ENCODE measurements around the gene PIK3C2G. TPM values are rescaled to one million over a fixed set of nuclear protein-coding genes. Genes with fewer than 3 reads are reported as not detected.
"Not testable (repeated sequence)": the region's sequence is repeated elsewhere in the genome, so short reads cannot be mapped to it uniquely, and the experiment has no call there.

PIK3C2G gene
- total RNA-seq, 2 experiments from 2014 or later, result not detected

DNA sequence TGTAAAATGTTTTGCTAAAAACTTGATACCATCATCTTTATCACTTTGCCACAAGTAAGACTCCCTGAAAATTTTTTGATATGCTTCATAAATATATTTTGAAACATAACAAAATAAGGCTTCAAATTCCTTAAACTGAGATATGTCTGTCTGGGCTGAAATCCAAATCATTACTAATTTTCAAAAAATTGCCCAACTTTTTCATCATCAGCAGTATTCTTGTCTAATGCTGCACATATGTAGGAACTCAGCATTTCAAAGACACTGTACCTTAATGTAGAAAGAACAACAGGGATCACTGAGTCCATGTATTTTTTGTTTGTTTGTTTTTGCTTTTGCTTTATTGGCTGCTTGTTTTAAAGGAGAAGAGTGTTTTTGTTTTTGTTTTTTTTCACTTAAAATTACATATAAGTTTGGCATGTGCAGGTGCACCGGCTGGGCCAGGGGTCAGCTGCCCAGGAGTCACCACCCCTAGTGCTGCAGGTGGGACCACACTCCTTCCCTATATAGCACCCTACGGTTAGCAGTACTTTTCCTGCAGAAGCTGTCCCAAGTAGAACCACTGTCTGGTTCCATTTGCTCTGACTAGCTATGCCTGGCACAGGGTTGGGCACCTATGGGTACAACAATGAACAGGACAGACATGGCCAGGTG lies 231.2 kb downstream of the PIK3C2G start:
- CTCF ChIA-PET, result no interaction called here
- ATAC-seq, result no peak

DNA sequence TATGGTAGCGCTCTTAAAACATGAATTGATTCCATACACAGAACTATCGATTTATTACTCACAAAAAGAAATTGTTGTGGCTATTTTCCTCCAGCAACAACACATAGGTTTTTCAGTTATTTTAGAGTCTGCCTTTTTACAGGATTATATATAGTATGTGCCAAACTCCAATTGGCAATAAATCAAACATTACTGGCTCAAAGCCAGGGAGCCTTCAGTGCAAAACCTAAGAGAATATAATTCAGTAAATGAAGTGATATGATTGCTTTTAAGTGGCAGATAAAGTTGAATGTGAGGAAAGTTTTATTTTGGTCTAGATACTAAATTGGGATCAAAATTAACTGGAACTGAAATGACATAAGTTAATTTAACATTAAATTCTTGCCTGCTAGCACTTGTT lies 234.8 kb downstream of the PIK3C2G start:
- no peaks in the 10 kb centered on the region for H3K36me3 Mint-ChIP-seq
- H3K4me3 Mint-ChIP-seq, result no peak overlapping the region
- DNase-seq, result no peak

More for the DNA sequence above, 231.2 kb downstream of the PIK3C2G start:
- no peaks in the 10 kb centered on the region for H3K36me3 Mint-ChIP-seq
- peaks cover 2% of the 10 kb centered on the region for H3K9me3 Mint-ChIP-seq (ENCODE audit: low read depth)
- no peak overlapping the region for H3K27ac Mint-ChIP-seq
- no peak overlapping the region for H3K4me3 Mint-ChIP-seq
- no peak for DNase-seq
- H3K27me3 Mint-ChIP-seq, result no peaks in the 10 kb centered on the region
- no peaks in the 10 kb centered on the region for H3K4me1 Mint-ChIP-seq

DNA sequence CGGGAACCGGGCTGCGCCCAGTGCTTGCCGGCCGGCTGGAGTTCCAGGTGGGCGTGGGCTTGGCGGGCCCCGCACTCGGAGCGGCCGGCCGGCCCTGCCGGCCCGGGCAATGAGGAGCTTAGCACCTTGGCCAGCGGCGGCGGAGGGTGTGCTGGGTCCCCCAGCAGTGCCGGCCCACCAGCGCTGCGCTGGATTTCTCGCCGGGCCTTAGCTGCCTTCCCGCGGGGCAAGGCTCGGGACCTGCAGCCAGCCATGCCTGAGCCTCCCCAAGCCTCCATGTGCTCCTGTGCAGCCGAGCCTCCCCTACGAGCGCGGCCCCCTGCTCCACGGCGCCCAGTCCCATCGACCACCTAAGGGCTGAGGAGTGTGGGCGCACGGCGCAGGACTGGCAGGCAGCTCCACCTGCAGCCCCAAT lies 238.8 kb downstream of the PIK3C2G start:
- CTCF ChIA-PET; H3K27ac Mint-ChIP-seq; H3K36me3 Mint-ChIP-seq; ATAC-seq; H3K4me3 Mint-ChIP-seq; H3K27me3 Mint-ChIP-seq; H3K9me3 Mint-ChIP-seq (ENCODE audit: low read depth); H3K4me1 Mint-ChIP-seq; DNase-seq: not testable (repeated sequence)

More for the DNA sequence above, 234.8 kb downstream of the PIK3C2G start:
- ATAC-seq, result no peak
- Mint-ChIP-seq H3K27ac (no peak overlapping the region), H3K4me1 (no peaks in the 10 kb centered on the region), H3K9me3 (ENCODE audit: low read depth) (peaks cover 6% of the 10 kb centered on the region), H3K27me3 (no peaks in the 10 kb centered on the region)
- CTCF ChIA-PET, result no interaction called here

DNA sequence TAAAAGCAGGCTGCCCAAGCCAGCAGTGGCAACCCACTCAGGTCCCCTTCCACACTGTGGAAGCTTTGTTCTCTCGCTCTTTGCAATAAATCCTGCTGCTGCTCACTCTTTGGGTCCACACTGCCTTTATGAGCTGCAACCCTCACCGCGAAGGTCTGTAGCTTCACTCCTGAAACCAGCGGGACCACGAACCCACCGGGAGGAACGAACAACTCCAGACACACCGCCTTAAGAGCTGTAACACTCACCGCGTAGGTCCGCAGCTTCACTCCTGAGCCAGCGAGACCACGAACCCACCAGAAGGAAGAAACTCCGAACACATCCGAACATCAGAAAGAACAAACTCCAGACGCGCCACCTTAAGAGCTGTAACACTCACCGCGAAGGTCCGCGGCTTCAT lies 239.4 kb downstream of the PIK3C2G start:
- H3K36me3 Mint-ChIP-seq; H3K4me3 Mint-ChIP-seq; H3K4me1 Mint-ChIP-seq; CTCF ChIA-PET; ATAC-seq; H3K9me3 Mint-ChIP-seq (ENCODE audit: low read depth); H3K27ac Mint-ChIP-seq; H3K27me3 Mint-ChIP-seq; DNase-seq: not testable (repeated sequence)

DNA sequence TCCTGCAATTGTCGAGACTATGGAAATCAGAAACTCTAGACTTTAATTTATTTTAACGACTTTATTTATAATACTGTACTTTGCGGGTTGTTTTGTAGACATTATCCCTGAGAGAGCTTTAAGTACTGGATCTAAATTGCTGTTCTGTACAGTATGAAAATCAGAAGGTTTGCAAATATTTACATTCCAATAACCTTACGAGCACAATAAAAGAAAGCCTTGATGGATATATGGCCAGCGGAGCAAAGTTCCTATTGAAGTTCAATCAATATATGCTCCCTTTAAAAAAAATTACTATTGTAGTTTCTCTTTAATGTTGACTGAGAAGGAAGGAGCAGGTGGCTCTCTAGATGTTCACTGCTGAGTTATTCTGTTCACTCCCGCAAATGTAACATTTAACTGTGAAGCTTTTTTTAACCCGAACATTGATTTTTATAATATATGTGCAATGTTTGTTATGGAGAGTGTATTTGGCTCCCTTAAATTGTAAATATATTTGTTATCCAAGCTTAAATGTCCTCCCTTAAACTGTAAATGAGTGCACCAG lies 241.2 kb downstream of the PIK3C2G start:
- H3K4me1 Mint-ChIP-seq, result no peaks in the 10 kb centered on the region
- H3K9me3 Mint-ChIP-seq (ENCODE audit: low read depth), result peaks cover 8% of the 10 kb centered on the region
- CTCF ChIA-PET, result no interaction called here
- H3K27ac Mint-ChIP-seq, result no peak overlapping the region
- H3K4me3 Mint-ChIP-seq, result no peak overlapping the region
- no peaks in the 10 kb centered on the region for H3K27me3 Mint-ChIP-seq
- ATAC-seq (no peak), DNase-seq (no peak)
- H3K36me3 Mint-ChIP-seq, result no peaks in the 10 kb centered on the region

DNA sequence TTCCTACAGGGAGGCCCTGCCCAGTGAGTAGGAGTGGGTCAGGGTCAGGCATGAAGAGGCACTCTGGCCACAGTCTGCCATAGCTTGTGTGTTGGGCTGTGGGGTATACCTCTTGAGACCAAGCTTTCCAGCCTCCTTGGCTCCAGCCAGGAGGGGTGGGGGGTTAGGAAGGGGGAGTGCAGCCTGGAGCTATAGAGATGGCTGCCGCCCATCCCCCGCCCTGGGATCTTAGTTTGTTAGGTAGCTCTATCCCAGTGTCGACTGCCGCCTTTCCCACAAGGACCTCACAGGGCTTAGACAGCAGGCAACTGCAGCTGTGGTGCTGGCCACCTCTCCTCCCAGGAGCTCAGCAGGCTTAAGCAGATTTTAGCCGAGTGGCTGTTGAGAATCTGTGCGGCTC lies 260.1 kb downstream of the PIK3C2G start:
- ATAC-seq, result no peak
- Mint-ChIP-seq H3K9me3 (ENCODE audit: low read depth) (peaks cover 24% of the 10 kb centered on the region), H3K27ac (no peak overlapping the region), H3K4me3 (no peak overlapping the region), H3K27me3 (no peaks in the 10 kb centered on the region), H3K4me1 (no peaks in the 10 kb centered on the region), H3K36me3 (no peaks in the 10 kb centered on the region)
- CTCF ChIA-PET, result no interaction called here
- no peak for DNase-seq

DNA sequence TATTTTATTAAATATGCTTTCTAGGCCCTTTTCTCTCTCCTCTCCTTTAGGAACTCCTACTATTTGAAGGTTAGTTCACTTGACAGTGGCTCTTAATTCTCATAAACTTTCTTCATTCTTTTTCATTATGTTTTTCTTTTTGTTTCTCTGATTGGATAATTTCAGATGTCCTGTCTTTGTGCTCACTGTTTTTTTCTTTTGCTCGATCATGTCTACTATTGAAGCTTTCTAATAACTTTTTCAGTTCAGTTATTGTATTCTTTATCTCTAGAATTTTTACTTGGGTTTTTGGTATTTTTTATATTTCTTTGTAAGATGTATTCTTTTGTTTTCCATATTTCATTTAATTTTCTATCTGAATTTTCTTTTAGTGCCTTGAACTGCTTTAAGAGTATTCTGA lies 261.5 kb downstream of the PIK3C2G start:
- ATAC-seq (no peak), DNase-seq (no peak)
- H3K27me3 Mint-ChIP-seq, result no peaks in the 10 kb centered on the region
- CTCF ChIA-PET, result no interaction called here
- no peaks in the 10 kb centered on the region for H3K4me1 Mint-ChIP-seq
- H3K36me3 Mint-ChIP-seq, result no peaks in the 10 kb centered on the region
- peaks cover 22% of the 10 kb centered on the region for H3K9me3 Mint-ChIP-seq (ENCODE audit: low read depth)
- H3K4me3 Mint-ChIP-seq, result no peak overlapping the region
- H3K27ac Mint-ChIP-seq, result no peak overlapping the region

DNA sequence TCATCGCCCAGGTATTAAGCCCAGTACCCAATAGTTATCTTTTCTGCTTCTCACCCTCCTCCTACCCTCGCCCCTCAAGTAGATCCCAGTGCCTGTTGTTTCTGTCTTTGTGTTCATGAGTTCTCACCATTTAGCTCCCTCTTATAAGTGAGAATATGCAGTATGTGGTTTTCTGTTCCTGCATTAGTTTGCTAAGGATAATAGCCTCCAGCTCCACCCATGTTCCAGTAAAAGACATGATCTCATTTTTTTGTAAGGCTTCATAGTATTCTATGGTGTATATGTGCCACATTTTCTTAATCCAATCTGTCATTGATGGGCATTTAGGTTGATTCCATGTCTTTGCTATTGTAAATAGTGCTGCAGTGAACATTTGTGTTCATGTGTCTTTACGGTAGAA lies 281.2 kb downstream of the PIK3C2G start:
- H3K27ac Mint-ChIP-seq; CTCF ChIA-PET; DNase-seq; H3K36me3 Mint-ChIP-seq; H3K27me3 Mint-ChIP-seq; H3K4me1 Mint-ChIP-seq; H3K9me3 Mint-ChIP-seq (ENCODE audit: low read depth); H3K4me3 Mint-ChIP-seq; ATAC-seq: not testable (repeated sequence)

DNA sequence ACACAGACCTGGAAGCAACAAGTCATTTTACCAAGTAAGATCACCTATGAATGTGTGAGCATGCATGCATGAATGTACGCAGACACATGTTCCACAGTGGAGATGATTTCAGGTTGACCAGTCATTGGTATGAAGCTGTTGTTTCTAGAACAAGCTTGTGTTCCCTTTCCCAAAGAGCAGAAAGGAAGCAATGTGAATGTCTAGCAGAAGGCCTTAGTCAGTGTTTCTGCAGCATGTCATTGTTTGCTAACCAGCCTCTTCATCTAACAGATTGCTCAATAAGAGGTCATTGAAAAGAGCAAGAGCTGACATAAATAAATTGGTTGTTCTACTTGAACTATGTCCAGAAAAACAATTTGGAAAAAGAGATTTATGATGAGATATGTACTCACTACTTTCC lies 285.1 kb downstream of the PIK3C2G start:
- no peak overlapping the region for H3K4me3 Mint-ChIP-seq
- no peaks in the 10 kb centered on the region for H3K4me1 Mint-ChIP-seq
- no peak overlapping the region for H3K27ac Mint-ChIP-seq
- CTCF ChIA-PET, result no interaction called here
- peaks cover 3% of the 10 kb centered on the region for H3K9me3 Mint-ChIP-seq (ENCODE audit: low read depth)
- H3K36me3 Mint-ChIP-seq, result no peaks in the 10 kb centered on the region
- no peak for ATAC-seq
- no peak for DNase-seq
- no peaks in the 10 kb centered on the region for H3K27me3 Mint-ChIP-seq

DNA sequence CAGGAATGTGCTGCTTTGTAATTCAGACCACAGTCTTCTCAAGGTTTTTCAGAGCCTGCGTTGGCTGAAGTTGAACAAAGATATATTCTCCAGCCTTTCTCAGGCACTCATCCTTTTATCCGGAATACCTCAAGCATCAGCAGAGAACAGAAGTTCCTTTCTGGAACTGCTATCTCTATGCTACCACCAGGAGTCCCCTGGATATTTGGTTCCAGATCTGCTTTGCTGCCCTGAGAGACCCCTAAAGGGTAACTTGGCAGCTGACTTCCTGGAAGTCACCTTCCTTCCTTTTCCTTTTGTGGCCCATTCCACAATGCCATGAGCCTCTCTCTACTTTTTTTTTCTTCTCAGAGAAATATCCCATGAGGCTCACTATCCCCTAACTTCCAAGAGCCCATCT lies 288.3 kb downstream of the PIK3C2G start:
- CTCF ChIA-PET, result no interaction called here
- Mint-ChIP-seq H3K4me3 (no peak overlapping the region), H3K27ac (no peak overlapping the region), H3K36me3 (no peaks in the 10 kb centered on the region), H3K4me1 (no peaks in the 10 kb centered on the region), H3K9me3 (ENCODE audit: low read depth) (peaks cover 3% of the 10 kb centered on the region), H3K27me3 (no peaks in the 10 kb centered on the region)
- ATAC-seq (no peak), DNase-seq (no peak)

DNA sequence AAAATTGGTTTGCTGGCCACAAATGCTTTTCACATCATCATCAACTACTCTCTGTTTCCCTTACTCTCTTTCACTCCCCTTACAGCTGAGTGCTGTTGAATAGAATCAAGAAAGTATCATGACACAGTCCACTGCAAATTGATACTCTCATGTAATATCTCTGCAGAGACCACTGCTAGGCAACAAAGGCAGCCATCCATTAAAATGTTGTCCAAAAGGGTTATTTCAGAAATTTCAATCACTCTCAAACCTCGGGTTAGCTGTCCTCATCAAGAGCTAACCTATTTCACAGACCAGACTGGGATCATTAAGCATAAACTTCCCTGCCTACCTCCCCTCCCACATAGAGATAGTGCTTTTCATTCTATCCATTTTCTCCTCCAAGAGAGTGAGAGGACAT lies 289.8 kb downstream of the PIK3C2G start:
- no peak overlapping the region for H3K4me3 Mint-ChIP-seq
- no peaks in the 10 kb centered on the region for H3K4me1 Mint-ChIP-seq
- no peaks in the 10 kb centered on the region for H3K36me3 Mint-ChIP-seq
- ATAC-seq, result no peak
- CTCF ChIA-PET, result no interaction called here
- no peaks in the 10 kb centered on the region for H3K27me3 Mint-ChIP-seq
- no peak for DNase-seq
- H3K9me3 Mint-ChIP-seq (ENCODE audit: low read depth), result peaks cover 3% of the 10 kb centered on the region
- no peak overlapping the region for H3K27ac Mint-ChIP-seq

DNA sequence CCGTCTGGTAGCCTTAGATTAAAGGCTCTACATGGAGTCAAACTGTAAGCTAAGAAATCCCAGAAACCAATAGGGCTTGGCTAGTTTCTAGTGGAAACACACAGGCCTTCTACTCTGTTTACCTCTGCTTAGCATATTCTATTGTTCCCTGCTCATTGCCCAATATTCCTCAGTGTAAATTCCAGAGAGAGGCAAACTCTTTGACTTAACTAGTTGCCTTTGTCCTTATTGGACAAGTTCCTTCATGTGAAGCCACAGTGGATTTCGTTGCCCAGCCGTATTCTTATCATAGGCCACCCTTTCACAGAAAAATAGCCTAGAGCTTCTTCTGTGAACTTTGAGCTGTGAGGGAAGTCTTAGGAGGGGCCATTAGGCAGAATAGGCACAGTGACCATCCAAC lies 290.4 kb downstream of the PIK3C2G start:
- ATAC-seq (no peak), DNase-seq (no peak)
- no peak overlapping the region for H3K27ac Mint-ChIP-seq
- no peaks in the 10 kb centered on the region for H3K27me3 Mint-ChIP-seq
- H3K4me3 Mint-ChIP-seq, result no peak overlapping the region
- CTCF ChIA-PET, result no interaction called here
- H3K9me3 Mint-ChIP-seq (ENCODE audit: low read depth), result no peaks in the 10 kb centered on the region
- H3K4me1 Mint-ChIP-seq, result no peaks in the 10 kb centered on the region
- no peaks in the 10 kb centered on the region for H3K36me3 Mint-ChIP-seq

DNA sequence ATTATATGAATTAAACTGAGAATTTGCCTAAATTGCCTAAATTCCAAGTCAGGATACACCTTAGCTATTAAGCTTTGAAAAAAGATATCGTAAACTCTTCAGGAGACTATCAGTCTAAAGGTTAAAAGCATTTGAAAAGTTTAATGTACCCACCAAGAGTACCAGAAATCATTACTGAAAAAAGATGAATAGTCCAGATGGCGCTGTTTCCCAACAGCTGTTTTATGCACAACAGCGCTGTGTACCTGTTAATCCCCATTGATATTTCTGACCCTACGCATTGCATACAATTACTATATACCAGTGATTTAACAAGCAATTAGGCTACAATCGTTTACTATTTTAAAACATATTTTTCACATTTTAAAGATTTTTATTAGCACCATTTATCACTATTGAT lies 291.5 kb downstream of the PIK3C2G start:
- Mint-ChIP-seq H3K4me1 (no peaks in the 10 kb centered on the region), H3K36me3 (no peaks in the 10 kb centered on the region), H3K27ac (no peak overlapping the region), H3K4me3 (no peak overlapping the region), H3K9me3 (ENCODE audit: low read depth) (no peaks in the 10 kb centered on the region), H3K27me3 (no peaks in the 10 kb centered on the region)
- ATAC-seq, result no peak
- CTCF ChIA-PET, result no interaction called here
- no peak for DNase-seq

DNA sequence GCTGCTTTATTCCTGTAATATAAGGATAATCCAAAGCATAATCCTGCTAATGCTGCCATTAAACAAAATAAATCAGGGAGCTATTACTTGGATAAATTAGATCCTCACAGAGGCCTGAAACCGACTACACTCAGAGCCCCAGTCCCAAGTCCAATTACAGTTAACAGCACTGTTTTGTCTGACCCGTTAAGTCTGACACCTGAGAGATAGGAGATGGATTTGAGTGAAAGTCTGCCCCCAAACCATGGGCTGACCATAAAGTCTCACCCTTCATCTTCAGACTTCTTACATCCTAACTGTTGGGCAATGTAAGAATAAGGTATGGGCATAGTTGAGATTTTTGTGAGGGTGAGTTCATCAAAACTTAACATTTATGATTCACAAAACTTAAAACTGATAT lies 294.8 kb downstream of the PIK3C2G start:
- Mint-ChIP-seq H3K4me3 (no peak overlapping the region), H3K36me3 (no peaks in the 10 kb centered on the region)
- DNase-seq, result no peak

DNA sequence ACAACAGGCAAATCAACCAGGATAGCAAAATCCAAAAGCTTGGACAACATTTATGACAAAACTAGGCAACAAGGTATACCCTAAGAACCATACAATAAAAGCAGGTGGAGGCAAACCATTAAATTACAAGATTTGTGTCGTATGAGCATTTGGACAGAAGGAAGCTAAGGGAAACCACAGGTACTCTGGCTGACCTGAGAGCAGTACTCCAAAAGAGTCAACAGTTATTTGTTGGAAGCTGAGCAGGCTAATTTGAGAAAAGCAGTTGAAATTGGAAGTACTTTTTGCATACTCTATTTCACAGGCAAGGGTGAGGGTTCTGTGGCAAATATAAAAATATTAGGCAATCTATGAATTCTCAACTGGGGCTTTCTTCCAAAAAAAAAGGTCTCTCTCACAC lies 297.9 kb downstream of the PIK3C2G start:
- no peaks in the 10 kb centered on the region for H3K27me3 Mint-ChIP-seq

More for the DNA sequence above, 294.8 kb downstream of the PIK3C2G start:
- H3K27ac Mint-ChIP-seq, result no peak overlapping the region
- no peaks in the 10 kb centered on the region for H3K4me1 Mint-ChIP-seq
- no peaks in the 10 kb centered on the region for H3K9me3 Mint-ChIP-seq (ENCODE audit: low read depth)
- ATAC-seq, result no peak
- CTCF ChIA-PET, result no interaction called here
- no peaks in the 10 kb centered on the region for H3K27me3 Mint-ChIP-seq

More for the DNA sequence above, 297.9 kb downstream of the PIK3C2G start:
- Mint-ChIP-seq H3K4me3 (no peak overlapping the region), H3K27ac (no peak overlapping the region), H3K9me3 (ENCODE audit: low read depth) (no peaks in the 10 kb centered on the region), H3K4me1 (no peaks in the 10 kb centered on the region), H3K36me3 (no peaks in the 10 kb centered on the region)
- DNase-seq, result no peak
- ATAC-seq, result no peak
- CTCF ChIA-PET, result no interaction called here
